ENCODE results near the gene IFIT1B.
"Not testable (repeated sequence)": the region's sequence is repeated elsewhere in the genome, so short reads cannot be mapped to it uniquely, and the experiment has no call there.

The IFIT1B gene

DNA sequence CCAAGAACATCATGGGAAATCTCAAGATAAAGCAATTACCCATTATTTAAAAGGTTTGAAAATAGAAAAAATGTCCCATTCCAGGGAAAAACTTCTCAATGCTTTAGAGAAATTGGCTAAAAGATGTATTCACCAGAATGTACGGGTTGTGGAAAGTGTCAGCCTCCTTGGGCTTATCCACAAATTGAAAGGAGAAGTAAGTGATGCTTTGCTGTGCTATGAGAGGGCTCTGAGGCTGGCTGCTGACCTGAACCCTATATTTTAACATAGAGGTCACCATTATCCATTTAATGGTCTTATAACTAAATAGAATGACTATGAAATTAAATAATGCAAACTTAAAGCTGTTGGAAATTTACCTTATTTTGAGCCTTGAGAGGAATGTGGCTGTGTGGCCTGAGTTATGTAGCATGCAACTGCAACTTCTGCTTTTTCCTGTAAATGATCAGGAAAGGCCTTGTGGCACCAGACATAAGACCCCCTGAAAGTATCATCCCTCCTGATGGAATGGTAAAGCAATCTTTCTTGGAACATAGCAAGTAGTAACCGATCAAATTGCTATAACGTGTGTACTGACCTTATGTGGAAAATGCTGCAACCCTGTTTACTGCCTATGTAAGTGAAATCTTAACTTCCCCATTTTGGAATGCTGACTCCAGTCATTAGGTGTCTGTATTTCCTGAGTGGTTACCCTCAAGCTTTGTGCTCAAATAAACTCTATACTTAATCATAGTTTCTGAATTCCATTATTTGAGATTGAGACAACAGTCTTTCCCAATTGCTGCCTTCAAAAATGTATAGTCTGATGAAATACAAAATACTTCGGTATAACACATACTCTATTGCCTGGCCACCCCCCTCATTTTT, 6.9 kb downstream of the IFIT1B start:
- no peak for DNase-seq

- DNase-seq = no peak
These were observed 10.9 kb downstream of the IFIT1B start for GRCh38 chr10:89388806-89389205.

GRCh38 chr10:89389254-89389653, 11.4 kb downstream of the IFIT1B start:
- no peak for DNase-seq

- no peak for DNase-seq
These were observed 12.8 kb downstream of the IFIT1B start for GRCh38 chr10:89390476-89391225.

DNA sequence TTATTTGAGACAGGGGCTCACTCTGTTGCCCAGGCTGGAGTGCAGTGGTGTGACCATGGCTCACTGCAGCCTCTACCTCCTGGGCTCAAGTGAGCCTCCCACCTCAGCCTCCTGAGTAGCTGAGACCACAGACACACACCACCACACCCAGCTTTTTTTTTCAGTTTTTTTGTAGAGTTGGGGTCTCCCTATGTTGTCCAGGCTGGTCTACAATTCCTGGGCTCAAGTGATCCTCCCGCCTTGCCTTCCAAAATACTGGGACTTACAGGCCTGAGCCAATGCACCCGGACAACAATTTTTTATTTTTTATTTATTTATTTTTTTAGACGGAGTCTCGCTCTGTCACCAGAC, 13.3 kb downstream of the IFIT1B start:
- DNase-seq = not testable (repeated sequence)

GRCh38 chr10:89391907-89392756, 14.3 kb downstream of the IFIT1B start, which contains the start of gene IFIT1:
TSS of gene IFIT1 (plus strand) at chr10:89392623. CDS start at chr10:89392713, 90 bp downstream.
- no peak for DNase-seq

DNA sequence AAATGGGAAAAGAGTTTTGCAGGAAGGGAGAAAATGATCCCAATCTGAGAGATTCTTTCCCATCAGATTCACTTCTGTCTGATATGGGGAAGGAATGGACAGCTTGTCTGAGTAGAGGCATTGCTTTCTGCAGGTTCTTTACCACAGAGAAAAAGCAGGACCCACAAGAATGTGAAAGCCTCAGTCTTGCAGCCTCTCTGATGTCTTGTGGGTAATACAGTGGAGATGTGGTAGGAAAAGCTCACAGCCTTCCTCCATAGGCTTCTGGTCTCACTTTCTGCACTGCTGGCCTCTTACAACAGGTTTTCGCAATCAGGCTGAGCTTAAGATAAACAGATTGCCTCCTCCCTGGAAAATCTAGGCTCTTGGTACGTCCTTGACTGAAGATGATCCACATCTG, 15.1 kb downstream of the IFIT1B start:
- no peak for DNase-seq

GRCh38 chr10:89393898-89394297, 16.0 kb downstream of the IFIT1B start:
- no peak for DNase-seq

- DNase-seq = no peak
These were observed 17.3 kb downstream of the IFIT1B start for GRCh38 chr10:89395141-89395540.

DNA sequence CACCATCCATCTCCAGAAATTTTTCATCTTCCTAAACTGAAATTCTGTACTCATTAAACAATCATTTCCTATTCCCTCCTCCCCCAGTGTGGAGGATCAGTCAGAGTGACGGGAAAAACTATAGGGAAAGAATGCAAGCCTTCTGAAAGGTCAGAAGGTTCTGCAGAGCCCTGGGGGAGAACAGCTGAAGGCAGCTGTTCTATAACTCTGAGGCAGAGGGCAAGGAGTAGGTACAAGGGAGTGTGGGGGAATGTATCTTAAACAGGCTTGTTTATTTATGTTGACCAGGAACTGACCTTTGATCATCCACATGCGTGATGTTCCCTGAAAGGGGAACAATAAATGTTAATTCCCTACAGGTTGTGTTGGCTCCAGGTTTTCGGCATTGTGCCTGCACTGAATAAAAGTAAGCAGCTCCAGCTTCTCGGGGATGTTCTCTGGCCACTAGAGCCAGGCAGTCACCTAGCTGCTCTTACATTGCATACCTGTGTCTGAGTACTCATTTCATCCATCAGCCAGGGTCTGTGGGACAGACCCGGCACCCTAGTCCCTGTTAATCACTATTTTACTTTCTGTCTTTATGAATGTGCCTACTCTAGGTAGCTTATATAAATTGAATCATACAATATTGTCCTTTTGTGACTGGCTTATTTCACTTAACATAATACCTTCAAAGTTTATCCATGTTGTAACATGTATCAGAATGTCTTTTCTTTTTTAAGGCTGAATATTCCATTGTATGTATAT, 20.3 kb downstream of the IFIT1B start:
- no peak for DNase-seq

GRCh38 chr10:89399956-89400355, 22.1 kb downstream of the IFIT1B start:
- no peak for DNase-seq

- DNase-seq = no peak
These were observed 25.2 kb downstream of the IFIT1B start for GRCh38 chr10:89403043-89403442.

GRCh38 chr10:89404104-89405047, 26.5 kb downstream of the IFIT1B start:
- DNase-seq = no peak

DNA sequence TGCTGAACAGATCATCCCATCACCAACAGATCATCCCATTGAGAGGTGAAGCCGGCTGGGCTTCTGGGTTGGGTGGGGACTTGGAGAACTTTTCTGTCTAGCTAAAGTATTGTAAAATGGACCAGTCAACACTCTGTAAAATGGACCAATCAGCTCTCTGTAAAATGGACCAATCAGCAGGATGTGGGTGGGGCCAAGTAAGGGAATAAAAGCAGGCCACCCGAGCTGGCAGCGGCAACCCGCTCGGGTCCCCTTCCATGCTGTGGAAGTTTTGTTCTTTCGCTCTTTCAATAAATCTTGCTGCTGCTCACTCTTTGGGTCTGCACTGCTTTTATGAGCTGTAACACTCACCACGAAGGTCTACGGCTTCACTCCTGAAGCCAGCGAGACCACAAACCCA, 28.3 kb downstream of the IFIT1B start:
- DNase-seq = not testable (repeated sequence)

GRCh38 chr10:89407792-89408191, 29.9 kb downstream of the IFIT1B start:
- not testable (repeated sequence) for DNase-seq

GRCh38 chr10:89409282-89409681, 31.4 kb downstream of the IFIT1B start:
- DNase-seq = not testable (repeated sequence)

DNA sequence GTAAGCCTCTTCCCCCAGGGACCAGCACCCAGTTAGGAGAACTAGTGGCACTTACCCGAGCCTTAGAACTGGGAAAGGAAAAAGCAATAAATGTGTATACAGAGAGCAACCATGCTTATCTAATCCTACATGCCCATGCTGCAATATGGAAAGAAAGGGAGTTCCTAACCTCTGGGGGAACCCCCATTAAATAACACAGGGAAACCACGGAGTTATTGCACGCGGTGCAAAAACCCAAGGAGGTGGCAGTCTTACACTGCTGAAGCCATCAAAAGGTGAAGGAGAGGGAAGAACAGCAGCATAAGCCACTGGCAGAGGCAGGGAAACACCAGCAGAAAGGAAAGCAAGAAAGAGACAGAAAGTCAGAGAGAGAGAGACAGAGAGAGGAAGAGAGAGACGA, 32.7 kb downstream of the IFIT1B start:
- DNase-seq = not testable (repeated sequence)

GRCh38 chr10:89411135-89411534, 33.3 kb downstream of the IFIT1B start:
- DNase-seq = not testable (repeated sequence)

- not testable (repeated sequence) for DNase-seq
These were observed 34.4 kb downstream of the IFIT1B start for GRCh38 chr10:89412276-89412675.

- no peak for DNase-seq
These were observed 35.6 kb downstream of the IFIT1B start for GRCh38 chr10:89413398-89413912.

Measured in activated CD8-positive, alpha-beta memory T cell treated with anti-CD3 and anti-CD28 coated beads, Interleukin-2, amount 50 U/mL, for 48 hours (primary cell).